Left cardiac atrium (tissue), 4 donors: ENCODE data around the gene CASP2. TPM values are rescaled to one million over a fixed set of nuclear protein-coding genes. Genes with fewer than 3 reads are reported as not detected.

Source experiments
- ATAC-seq, 2 donors: fragments of 200-7000 bp; cut with Tn5 transposase; one replicate each; pipeline ENCODE4 v1.9.1; 2020; ENCODE audit warnings: mild to moderate bottlenecking in 2 of 2, moderate library complexity in 2 of 2
- DNase-seq: peaks from one replicate; pipeline ENCODE4 v3.0.0-alpha.2; 2020
- intact Hi-C, 2 donors: fragments of 100-400 bp; cut with DNase I; formaldehyde crosslinking; loops; one replicate each; pipeline versions ENCODE4 v1.14.1 to v1.15.1; 2022 to 2023
- long read RNA-seq: library from polyadenylated mRNA; unstranded; transcript quantifications from one replicate; pipeline ENCODE4 v2.0.0, GENCODE V29; 2021
- total RNA-seq, 2 donors: library from RNA; stranded (reverse); fragmentation: NEBNext Ultra II Directional; extraction: Animal tissue kit (Norgen Biotek cat#: 25700); gene quantifications; one replicate each; pipeline ENCODE4 v1.2.1, GENCODE V29; 2021
- donor health status: DM: no; HTN: yes; CAD: no.
- donor health status: DM: no; HTN: yes; CAD: no; lungs with severe emphysema.
- donor health status: DM: yes; HTN: yes; CAD: no.
- donor health status: Dilated cardiomyopathy.

The CASP2 gene
- total RNA-seq: 10 to 100 TPM in 1 of 2 donors, 1 to 10 TPM in 1; 8.0 to 12.4 TPM
- long read RNA-seq, full-length matches to known transcripts: 4 of 4 reads
- long read RNA-seq, partial matches to known transcripts: 0 of 4 reads
- long read RNA-seq, other reads (novel, unspliced or antisense): 0 of 4 reads

GRCh38 chr7:143287935-143288826 lies at the start of gene CASP2:
TSS of gene CASP2 (plus strand) at chr7:143288351. CDS start at chr7:143288456, 105 bp downstream.
- peak; percentile 99 for DNase-seq
- peak; percentile 98 for ATAC-seq
- intact Hi-C loops: no loop called here

DNA sequence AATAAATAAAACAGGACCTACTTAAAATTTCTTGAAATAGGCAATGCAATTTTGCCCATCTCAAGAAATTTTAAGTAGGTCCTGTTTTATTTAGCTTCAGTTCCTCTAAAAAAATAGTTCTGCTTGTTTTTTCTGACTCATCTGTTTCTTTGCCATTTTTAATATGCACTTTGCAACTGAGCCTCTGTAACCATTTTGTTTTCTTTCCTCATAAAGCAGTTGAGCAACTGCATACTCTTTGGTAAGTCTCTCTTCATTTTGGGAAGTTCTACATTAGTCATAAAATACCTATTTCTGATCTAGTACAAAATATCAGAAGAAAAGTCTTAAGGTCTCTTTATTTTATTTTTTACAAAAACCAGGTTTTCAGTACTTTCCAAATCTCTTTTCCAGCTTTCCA lies 48.3 kb upstream of the CASP2 start:
- ATAC-seq (peak; percentile 59 to 60), DNase-seq (no peak)
- intact Hi-C loops: loop anchor here (1.0 to 10.0 kb wide), 4 partner anchors 65 to 177 kb away; no protein-coding TSS in a partner anchor

- intact Hi-C loops: loop anchor here (1.0 to 10.0 kb wide), 4 partner anchors 65 to 177 kb away; no protein-coding TSS in a partner anchor
- ATAC-seq (peak; percentile 91 to 92), DNase-seq (peak; percentile 65)
These were observed 47.6 kb upstream of the CASP2 start for GRCh38 chr7:143240291-143241168.

DNA sequence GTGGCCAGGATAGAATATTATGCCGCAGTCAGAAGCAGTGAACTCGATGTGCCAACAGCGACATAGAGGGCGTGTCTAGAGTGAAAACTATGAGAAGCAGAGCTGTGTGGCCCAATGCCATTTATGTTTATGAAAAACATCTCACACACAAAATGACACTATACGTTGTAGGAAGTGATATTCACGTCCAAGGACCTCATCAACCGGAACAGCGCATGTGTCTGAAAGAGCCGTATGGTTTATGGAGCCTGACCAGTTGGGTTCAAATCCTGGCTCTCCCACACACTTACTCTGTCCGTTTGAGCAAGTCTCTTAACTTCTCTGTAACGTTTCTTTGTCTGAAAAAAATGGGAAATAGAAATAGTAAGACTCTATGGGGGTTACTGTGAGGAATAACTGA lies 45.8 kb upstream of the CASP2 start:
- no peak for ATAC-seq
- intact Hi-C loops: loop anchor here (5.0 to 10.0 kb wide), 3 partner anchors 65 to 175 kb away; no protein-coding TSS in a partner anchor
- DNase-seq: no peak

DNA sequence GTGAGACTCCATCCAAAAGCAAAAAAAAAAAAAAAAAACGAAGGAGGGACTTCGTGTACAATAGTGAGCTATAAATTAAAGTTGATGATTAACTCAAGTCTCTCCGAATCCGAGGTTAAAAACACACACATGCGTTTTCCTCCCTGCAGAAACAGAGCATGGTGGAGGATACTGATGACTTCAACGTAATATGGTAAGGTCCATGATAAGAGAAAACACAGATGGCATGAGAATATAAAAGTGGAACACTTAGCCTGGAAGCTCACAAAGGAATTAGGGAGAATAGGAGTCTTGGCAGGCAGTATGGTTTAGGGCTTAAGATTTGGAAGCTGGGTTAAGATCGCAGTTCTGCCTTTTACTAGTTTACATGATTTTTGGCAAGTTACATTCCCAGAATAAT lies 45.0 kb upstream of the CASP2 start:
- intact Hi-C loops: loop anchor here (5.0 to 10.0 kb wide), 3 partner anchors 64 to 174 kb away; no protein-coding TSS in a partner anchor
- DNase-seq (no peak), ATAC-seq (no peak)

GRCh38 chr7:143243614-143244013 lies 44.5 kb upstream of the CASP2 start:
- ATAC-seq (no peak), DNase-seq (no peak)
- intact Hi-C loops: loop anchor here (5.0 to 10.0 kb wide), 3 partner anchors 64 to 174 kb away; no protein-coding TSS in a partner anchor

DNA sequence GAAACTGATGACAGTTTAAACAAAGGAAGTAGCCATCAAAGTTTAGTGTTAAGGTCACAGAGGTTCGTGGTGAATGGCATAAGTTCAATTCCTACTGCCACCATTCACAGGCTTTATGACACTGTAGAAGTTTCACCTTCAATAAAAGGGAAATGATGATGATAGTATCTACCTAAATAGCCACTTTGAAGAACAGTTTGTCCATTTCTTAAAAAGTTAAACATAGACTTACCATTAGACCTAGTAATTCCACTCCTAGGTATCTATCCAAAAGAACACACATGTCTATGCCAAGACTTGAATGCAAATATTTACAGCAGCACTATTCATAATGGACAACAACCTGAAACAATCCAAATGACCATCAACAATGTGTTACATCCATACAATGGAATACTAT lies 43.8 kb upstream of the CASP2 start:
- intact Hi-C loops: loop anchor here (5.0 to 10.0 kb wide), 3 partner anchors 63 to 173 kb away; no protein-coding TSS in a partner anchor
- DNase-seq: no peak
- ATAC-seq: no peak

DNA sequence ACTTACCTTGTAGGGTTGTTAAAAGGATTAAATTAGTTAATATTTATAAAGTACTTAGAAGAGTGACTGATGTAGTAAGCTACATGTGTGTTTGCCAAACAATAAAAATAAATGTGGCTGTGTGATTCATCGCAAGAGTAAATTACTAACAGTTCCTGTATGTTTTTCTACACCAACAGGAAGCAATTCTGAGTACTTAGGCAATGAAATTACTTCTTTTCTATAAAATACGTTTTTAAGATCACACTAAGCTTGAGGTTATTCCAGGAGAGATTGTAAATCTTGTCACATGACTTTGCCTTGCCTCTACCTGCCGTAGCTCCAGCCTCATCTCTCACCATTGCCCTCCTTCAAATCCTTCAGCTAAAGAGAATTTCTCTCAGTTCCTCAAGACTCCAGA lies 43.0 kb upstream of the CASP2 start:
- intact Hi-C loops: loop anchor here in 1 of 2 donors (10.0 kb wide), 1 partner anchor 110 kb away; no protein-coding TSS in a partner anchor
- no peak for DNase-seq
- no peak for ATAC-seq

DNA sequence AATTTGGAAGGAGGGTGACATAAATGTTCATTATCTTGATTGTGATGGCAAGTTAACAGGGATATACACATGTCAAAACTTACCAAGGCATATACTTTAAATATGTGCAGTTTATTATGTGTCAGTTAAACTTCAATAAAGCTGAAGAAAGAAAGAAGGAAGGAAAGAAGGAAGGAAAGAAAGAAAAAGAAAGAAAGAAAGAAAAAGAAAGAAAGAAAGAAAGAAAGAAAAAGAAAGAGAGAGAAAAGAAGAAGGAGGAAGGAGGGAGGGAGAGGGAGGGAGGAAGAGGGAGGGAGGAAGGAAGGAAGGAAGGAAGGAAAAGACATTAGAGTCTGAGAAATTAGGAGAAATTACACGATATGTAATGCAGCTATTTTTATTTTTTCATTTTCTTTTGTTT lies 40.8 kb upstream of the CASP2 start:
- ATAC-seq: no peak
- intact Hi-C loops: loop anchor here in 1 of 2 donors (10.0 kb wide), 1 partner anchor 107 kb away; no protein-coding TSS in a partner anchor
- DNase-seq: no peak

- no peak for ATAC-seq
- intact Hi-C loops: loop anchor here in 1 of 2 donors (10.0 kb wide), 1 partner anchor 106 kb away; no protein-coding TSS in a partner anchor
- DNase-seq: no peak
These were observed 39.3 kb upstream of the CASP2 start for GRCh38 chr7:143248761-143249354.

DNA sequence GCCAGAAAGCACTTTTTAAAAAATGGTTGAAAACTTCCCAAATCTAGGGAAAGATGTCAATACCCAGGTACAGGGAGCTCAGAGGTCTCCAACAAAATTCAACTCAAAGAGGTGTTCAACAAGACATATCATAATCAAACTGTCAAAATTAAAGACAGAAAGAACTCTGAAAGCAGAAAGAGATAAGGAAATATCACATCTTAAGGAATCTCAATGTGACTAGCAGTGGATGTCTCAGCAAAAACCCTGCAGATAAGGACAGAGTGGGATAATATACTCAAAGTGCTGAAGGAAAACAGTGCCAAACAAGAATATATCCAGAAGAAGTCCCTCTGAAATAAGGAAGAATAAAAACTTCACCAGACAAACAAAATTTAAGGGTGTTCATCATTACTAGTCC lies 38.0 kb upstream of the CASP2 start:
- DNase-seq: no peak
- no peak for ATAC-seq
- intact Hi-C loops: no loop called here

- ATAC-seq (no peak), DNase-seq (no peak)
These were observed 37.3 kb upstream of the CASP2 start for GRCh38 chr7:143250822-143251221.

DNA sequence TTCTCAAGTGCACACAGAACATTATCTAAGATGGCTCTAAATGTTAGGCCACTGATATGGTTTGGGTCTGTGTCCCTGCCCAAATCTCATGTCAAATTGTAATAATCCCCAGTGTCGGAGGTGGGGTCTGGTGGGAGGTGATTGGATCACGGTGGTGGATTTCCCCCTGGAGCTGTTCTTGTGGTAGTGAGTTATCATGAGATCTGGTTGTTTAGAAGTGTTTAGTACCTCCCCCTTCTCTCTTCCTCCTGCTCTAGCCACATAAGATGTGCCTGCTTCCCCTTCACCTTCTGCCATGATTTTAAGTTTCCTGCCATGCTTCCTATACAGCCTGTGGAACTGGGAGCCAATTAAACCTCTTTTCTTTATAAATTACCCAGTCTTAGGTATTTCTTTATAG lies 36.1 kb upstream of the CASP2 start:
- no peak for DNase-seq
- intact Hi-C loops: no loop called here
- ATAC-seq: no peak

More at GRCh38 chr7:143250822-143251221, 37.3 kb upstream of the CASP2 start:
- intact Hi-C loops: no loop called here

- intact Hi-C loops: no loop called here
- no peak for DNase-seq
- ATAC-seq: no peak
These were observed 32.6 kb upstream of the CASP2 start for GRCh38 chr7:143255564-143255963.

GRCh38 chr7:143256325-143256724 lies 31.8 kb upstream of the CASP2 start:
- DNase-seq (no peak), ATAC-seq (no peak)
- intact Hi-C loops: no loop called here

- no peak for DNase-seq
- ATAC-seq: no peak
- intact Hi-C loops: no loop called here
These were observed 31.2 kb upstream of the CASP2 start for GRCh38 chr7:143256932-143257331.

DNA sequence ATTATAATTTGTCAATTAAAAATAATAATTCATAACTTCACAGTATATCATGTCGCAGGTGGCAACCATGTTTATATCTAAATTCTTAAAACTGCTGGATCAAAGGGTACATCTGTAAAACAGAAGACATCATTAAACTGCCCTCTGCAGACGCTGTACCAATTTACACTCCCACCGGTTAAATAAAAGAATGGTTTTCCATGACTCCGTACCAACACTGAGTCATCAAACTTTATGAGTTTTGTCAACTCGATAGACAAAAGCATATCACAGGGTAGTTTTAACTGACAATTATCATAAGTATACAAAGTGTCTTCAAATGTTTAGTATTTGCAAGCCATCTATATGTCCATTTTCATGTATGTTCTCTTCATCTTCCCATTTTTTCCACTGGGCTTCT lies 30.6 kb upstream of the CASP2 start:
- intact Hi-C loops: no loop called here
- ATAC-seq (no peak), DNase-seq (no peak)

DNA sequence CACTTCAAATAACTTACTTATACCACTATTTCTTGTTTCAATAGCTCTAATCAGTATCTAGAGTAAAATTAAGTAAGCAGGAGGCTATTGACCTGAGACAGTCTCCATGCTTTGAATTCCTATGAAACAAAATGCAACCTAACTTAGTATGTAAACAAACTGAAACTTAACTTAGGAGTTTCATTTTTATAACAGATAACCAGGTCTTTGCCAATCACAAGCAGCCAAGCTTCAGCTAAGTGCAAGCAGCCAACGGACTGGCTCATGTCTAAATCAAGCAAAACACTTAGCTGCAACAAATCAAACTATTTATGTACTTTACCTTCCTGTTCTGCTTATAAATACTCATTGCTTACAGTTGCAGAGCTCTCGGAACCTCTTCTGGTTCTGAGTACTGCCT lies 29.3 kb upstream of the CASP2 start:
- intact Hi-C loops: no loop called here
- ATAC-seq (peak in 1 of 2 donors; percentile 19), DNase-seq (no peak)

GRCh38 chr7:143259765-143260164 lies 28.4 kb upstream of the CASP2 start:
- DNase-seq (no peak), ATAC-seq (no peak)
- intact Hi-C loops: no loop called here
